Measurements from ENCODE around the gene NEUROG3.

Gene NEUROG3

GRCh38 chr10:69573056-69573806, at the start of gene NEUROG3:
TSS of gene NEUROG3 (minus strand) at chr10:69573422. CDS start at chr10:69573043, 379 bp downstream.
- no peak for TF ChIP-seq CTCF (conservative IDR thresholded peaks at IDR 0.05; ENCODE audit: control insufficient read depth, insufficient read depth, low read depth, low read length)
- no peak within 1 kb of the TSS for H3K4me3 ChIP-seq (ENCODE audit: control insufficient read depth, low read depth, low read length)
- DNase-seq (ENCODE audit: low read depth), result no peak

GRCh38 chr10:69620625-69621024, 47.4 kb upstream of the NEUROG3 start:
- no peak for DNase-seq (ENCODE audit: low read depth)
- no peak overlapping the region for H3K4me3 ChIP-seq (ENCODE audit: control insufficient read depth, low read depth, low read length)
- no peak for TF ChIP-seq CTCF (conservative IDR thresholded peaks at IDR 0.05; ENCODE audit: control insufficient read depth, insufficient read depth, low read depth, low read length)

GRCh38 chr10:69619626-69620025, 46.4 kb upstream of the NEUROG3 start:
- no peak overlapping the region for H3K4me3 ChIP-seq (ENCODE audit: control insufficient read depth, low read depth, low read length)
- TF ChIP-seq CTCF (conservative IDR thresholded peaks at IDR 0.05; ENCODE audit: control insufficient read depth, insufficient read depth, low read depth, low read length), result no peak
- no peak for DNase-seq (ENCODE audit: low read depth)

- no peak overlapping the region for H3K4me3 ChIP-seq (ENCODE audit: control insufficient read depth, low read depth, low read length)
- TF ChIP-seq CTCF (conservative IDR thresholded peaks at IDR 0.05; ENCODE audit: control insufficient read depth, insufficient read depth, low read depth, low read length), result no peak
- no peak for DNase-seq (ENCODE audit: low read depth)
Observed at GRCh38 chr10:69618746-69619145, 45.5 kb upstream of the NEUROG3 start.

GRCh38 chr10:69616358-69616757, 43.1 kb upstream of the NEUROG3 start:
- H3K4me3 ChIP-seq (ENCODE audit: control insufficient read depth, low read depth, low read length), result no peak overlapping the region
- TF ChIP-seq CTCF (conservative IDR thresholded peaks at IDR 0.05; ENCODE audit: control insufficient read depth, insufficient read depth, low read depth, low read length), result no peak
- DNase-seq (ENCODE audit: low read depth), result no peak

GRCh38 chr10:69614130-69614529, 40.9 kb upstream of the NEUROG3 start:
- H3K4me3 ChIP-seq (ENCODE audit: control insufficient read depth, low read depth, low read length), result no peak overlapping the region
- no peak for TF ChIP-seq CTCF (conservative IDR thresholded peaks at IDR 0.05; ENCODE audit: control insufficient read depth, insufficient read depth, low read depth, low read length)
- DNase-seq (ENCODE audit: low read depth), result no peak
